ENCODE measurements around the gene FOSL2. TPM values are rescaled to one million over a fixed set of nuclear protein-coding genes. Genes with fewer than 3 reads are reported as not detected.

Gene FOSL2
- total and polyA plus RNA-seq, 2 experiments from 2014 or later = 0.60 to 4.3 TPM

GRCh38 chr2:28352104-28352503, 40.6 kb upstream of the FOSL2 start:
- no peak overlapping the region for H3K4me3 Mint-ChIP-seq
- Histone ChIP-seq H2AFZ (no peak overlapping the region; the same call in 1 of the 2 replicates), H3K27me3 (ENCODE audit: insufficient read depth) (no peaks in the 10 kb centered on the region), H3F3A (replicated peaks; ENCODE audit: low read depth) (no peaks in the 10 kb centered on the region), H4K20me1 (replicated peaks; ENCODE audit: insufficient read depth) (no peaks in the 10 kb centered on the region), H3K4me3 (no peak overlapping the region), H3K79me2 (replicated peaks; ENCODE audit: insufficient read depth) (no peaks in the 10 kb centered on the region), H3K27ac (ENCODE audit: low read depth) (no peak overlapping the region), H3K4me2 (no peak overlapping the region), H3K36me3 (ENCODE audit: insufficient read depth) (no peaks in the 10 kb centered on the region), H3K4me1 (ENCODE audit: insufficient read depth) (no peaks in the 10 kb centered on the region), H3K9me2 (ENCODE audit: insufficient read depth) (no peaks in the 10 kb centered on the region)
- DNase-seq (ENCODE audit: low spot score) = no peak
- TF ChIP-seq EZH2 (IDR thresholded peaks at IDR 0.05; ENCODE audit: low read depth, unreplicated experiment) (no peak), EZH2phosphoT487 (IDR thresholded peaks at IDR 0.05; ENCODE audit: unreplicated experiment) (no peak), ZNF114 (CRISPR knock-in tag; IDR thresholded peaks at IDR 0.05) (no peak), CREB1 (CRISPR knock-in tag; IDR thresholded peaks at IDR 0.05; ENCODE audit: low read depth) (no peak), REST (IDR thresholded peaks at IDR 0.05; ENCODE audit: unreplicated experiment) (no peak), CTCF (conservative IDR thresholded peaks at IDR 0.05; ENCODE audit: low read depth in 2 of 2) (no peak), ZNF331 (CRISPR knock-in tag; IDR thresholded peaks at IDR 0.05; ENCODE audit: low read depth) (no peak), ZNF462 (CRISPR knock-in tag; IDR thresholded peaks at IDR 0.05) (no peak), ETS1 (IDR thresholded peaks at IDR 0.05) (no peak), POLR2AphosphoS5 (IDR thresholded peaks at IDR 0.05; ENCODE audit: low read depth) (no peak), JUNB (IDR thresholded peaks at IDR 0.05; ENCODE audit: unreplicated experiment) (no peak), STAT1 (IDR thresholded peaks at IDR 0.05; ENCODE audit: unreplicated experiment) (no peak), NANOG (IDR thresholded peaks at IDR 0.05; ENCODE audit: borderline replicate concordance) (no peak)
- peaks cover 3% of the 10 kb centered on the region for H3K27me3 Mint-ChIP-seq (ENCODE audit: insufficient read depth, low read depth, poor library complexity)
- no peaks in the 10 kb centered on the region for H3K9me3 Mint-ChIP-seq
- no peaks in the 10 kb centered on the region for H3K36me3 Mint-ChIP-seq (ENCODE audit: low read depth)
- no peak overlapping the region for H3K27ac Mint-ChIP-seq
- ATAC-seq = no peak
- no peaks in the 10 kb centered on the region; the same call in 2 of the 3 replicates for H3K4me1 Mint-ChIP-seq
